DOHH2 (cell line): Measurements from ENCODE around the gene IL6R.

Experiments used
- EZH2phosphoT487 ChIP-seq: fragments of 200-600 bp; sonication (generic); IDR thresholded peaks from 2 replicates; pipeline ENCODE4 v1.6.1; 2017; ENCODE audit warnings: borderline replicate concordance, mild to moderate bottlenecking, antibody characterized with exemption, low read length, moderate library complexity, mixed read lengths
- TF ChIP-seq, protein P1 (sequence below): fragments of 200-600 bp; sonication (generic); IDR thresholded peaks from one replicate; pipeline ENCODE4 v1.5.1; 2014; ENCODE audit warnings: antibody characterized with exemption, mild to moderate bottlenecking, low read depth, low read length; ENCODE audit not compliant: poor library complexity, severe bottlenecking

DNA sequence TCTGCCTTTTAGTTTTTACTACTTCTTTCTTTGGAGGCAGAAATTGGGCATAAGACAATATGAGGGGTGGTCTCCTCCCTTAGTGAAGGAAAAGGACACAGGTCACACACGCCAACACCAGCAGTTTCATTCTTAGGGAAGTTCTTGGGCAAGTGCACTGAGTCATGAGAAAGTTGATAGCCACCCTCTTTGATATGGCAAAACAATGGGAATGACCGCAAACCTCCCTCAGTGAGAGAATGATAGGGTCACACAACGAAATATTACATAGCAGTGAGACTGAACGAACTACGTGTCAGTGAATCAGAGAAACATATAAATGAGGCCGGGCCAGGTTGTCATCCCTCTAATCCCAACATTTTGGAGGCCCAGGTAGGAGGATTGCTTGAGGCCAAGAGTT, 20.0 kb downstream of the IL6R start:
- TF ChIP-seq, protein P1, sequence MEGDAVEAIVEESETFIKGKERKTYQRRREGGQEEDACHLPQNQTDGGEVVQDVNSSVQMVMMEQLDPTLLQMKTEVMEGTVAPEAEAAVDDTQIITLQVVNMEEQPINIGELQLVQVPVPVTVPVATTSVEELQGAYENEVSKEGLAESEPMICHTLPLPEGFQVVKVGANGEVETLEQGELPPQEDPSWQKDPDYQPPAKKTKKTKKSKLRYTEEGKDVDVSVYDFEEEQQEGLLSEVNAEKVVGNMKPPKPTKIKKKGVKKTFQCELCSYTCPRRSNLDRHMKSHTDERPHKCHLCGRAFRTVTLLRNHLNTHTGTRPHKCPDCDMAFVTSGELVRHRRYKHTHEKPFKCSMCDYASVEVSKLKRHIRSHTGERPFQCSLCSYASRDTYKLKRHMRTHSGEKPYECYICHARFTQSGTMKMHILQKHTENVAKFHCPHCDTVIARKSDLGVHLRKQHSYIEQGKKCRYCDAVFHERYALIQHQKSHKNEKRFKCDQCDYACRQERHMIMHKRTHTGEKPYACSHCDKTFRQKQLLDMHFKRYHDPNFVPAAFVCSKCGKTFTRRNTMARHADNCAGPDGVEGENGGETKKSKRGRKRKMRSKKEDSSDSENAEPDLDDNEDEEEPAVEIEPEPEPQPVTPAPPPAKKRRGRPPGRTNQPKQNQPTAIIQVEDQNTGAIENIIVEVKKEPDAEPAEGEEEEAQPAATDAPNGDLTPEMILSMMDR: no peak
- TF ChIP-seq EZH2phosphoT487: no peak
